Sigmoid colon (tissue), 4 donors: ENCODE measurements around the gene MAGI2.

ENCODE experiments used
- POLR2A ChIP-seq, 2 donors: fragments of 450-650 bp; IDR thresholded peaks; one replicate each; pipeline ENCODE4 v1.6.1; 2016; ENCODE audit warnings: antibody characterized with exemption in 2 of 2, mild to moderate bottlenecking in 2 of 2, moderate library complexity in 2 of 2
- POLR2AphosphoS5 ChIP-seq, 4 donors: sonication (generic); formaldehyde crosslinking; IDR thresholded peaks; one replicate each; pipeline ENCODE4 v1.6.1; 2017; ENCODE audit warnings: antibody characterized with exemption in 4 of 4
- TF ChIP-seq, protein P1 (sequence below), 4 experiments: fragments of 450-650 bp in 3 of 4; fragments of 200-600 bp in 1 of 4; IDR thresholded peaks; one replicate each; pipeline ENCODE4 v1.5.1; 2016 to 2019; ENCODE audit warnings: antibody characterized with exemption in 4 of 4, mild to moderate bottlenecking in 3 of 4, moderate library complexity in 2 of 4

- TF ChIP-seq, protein P1, sequence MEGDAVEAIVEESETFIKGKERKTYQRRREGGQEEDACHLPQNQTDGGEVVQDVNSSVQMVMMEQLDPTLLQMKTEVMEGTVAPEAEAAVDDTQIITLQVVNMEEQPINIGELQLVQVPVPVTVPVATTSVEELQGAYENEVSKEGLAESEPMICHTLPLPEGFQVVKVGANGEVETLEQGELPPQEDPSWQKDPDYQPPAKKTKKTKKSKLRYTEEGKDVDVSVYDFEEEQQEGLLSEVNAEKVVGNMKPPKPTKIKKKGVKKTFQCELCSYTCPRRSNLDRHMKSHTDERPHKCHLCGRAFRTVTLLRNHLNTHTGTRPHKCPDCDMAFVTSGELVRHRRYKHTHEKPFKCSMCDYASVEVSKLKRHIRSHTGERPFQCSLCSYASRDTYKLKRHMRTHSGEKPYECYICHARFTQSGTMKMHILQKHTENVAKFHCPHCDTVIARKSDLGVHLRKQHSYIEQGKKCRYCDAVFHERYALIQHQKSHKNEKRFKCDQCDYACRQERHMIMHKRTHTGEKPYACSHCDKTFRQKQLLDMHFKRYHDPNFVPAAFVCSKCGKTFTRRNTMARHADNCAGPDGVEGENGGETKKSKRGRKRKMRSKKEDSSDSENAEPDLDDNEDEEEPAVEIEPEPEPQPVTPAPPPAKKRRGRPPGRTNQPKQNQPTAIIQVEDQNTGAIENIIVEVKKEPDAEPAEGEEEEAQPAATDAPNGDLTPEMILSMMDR (IDR thresholded peaks at IDR 0.05) = peak in 2 of 4 experiments; percentile 28 to 42
- TF ChIP-seq POLR2A (IDR thresholded peaks at IDR 0.05) = no peak
- TF ChIP-seq POLR2AphosphoS5 (IDR thresholded peaks at IDR 0.05) = no peak
Measured at GRCh38 chr7:78510580-78511188, 942.8 kb downstream of the MAGI2 start.
